AG20443 (cell line): Measurements from ENCODE around the gene CYP2A6.
A peak's percentile ranks its signal among the peaks of the same experiment; 100 is the strongest.

Experiments
- DNase-seq: peaks from one replicate; pipeline ENCODE4 v3.0.0; 2012; ENCODE audit warnings: low spot score, mixed read lengths

The CYP2A6 gene

DNA sequence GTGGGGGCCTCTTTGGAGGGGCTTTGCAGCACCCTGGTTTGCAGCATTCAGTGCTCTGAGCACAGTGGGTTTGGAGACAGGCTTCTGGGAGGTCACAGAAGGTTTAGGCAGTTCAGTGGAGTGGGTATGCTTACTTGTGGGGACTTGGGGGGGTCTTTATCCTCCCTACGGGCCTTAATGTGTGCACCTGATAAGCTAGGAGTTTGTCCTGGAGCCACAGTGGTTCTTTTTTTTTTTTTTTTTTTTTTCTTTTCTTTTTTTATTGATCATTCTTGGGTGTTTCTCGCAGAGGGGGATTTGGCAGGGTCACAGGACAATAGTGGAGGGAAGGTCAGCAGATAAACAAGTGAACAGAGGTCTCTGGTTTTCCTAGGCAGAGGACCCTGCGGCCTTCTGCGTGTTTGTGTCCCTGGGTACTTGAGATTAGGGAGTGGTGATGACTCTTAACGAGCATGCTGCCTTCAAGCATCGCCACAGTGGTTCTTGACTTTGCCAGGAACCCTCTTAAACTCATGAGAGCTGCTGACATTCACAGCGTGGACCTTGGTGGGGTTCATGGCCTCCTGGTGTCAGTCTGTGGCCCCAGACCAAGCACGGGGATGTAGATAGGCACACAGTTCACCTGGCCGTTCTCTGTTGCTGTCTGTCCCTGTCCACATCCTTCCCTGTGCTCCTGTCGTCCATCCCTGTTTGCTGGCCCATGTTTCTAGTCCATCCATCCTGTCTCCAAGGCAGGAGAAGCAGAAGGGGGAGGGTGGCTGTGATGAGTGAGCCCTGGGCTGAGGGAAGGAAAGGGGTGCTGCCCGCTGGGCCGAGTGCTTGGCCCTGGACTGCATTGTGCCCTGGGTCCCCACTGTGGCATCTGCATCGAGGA is 48.6 kb downstream of the CYP2A6 start:
- no peak for DNase-seq

DNA sequence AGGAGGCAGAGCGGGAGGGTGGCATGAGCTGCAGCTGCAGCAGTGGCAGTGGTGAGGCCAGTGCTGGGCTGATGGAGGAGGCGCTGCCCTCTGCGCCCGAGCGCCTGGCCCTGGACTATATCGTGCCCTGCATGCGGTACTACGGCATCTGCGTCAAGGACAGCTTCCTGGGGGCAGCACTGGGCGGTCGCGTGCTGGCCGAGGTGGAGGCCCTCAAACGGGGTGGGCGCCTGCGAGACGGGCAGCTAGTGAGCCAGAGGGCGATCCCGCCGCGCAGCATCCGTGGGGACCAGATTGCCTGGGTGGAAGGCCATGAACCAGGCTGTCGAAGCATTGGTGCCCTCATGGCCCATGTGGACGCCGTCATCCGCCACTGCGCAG is 49.3 kb downstream of the CYP2A6 start:
- no peak for DNase-seq

DNA sequence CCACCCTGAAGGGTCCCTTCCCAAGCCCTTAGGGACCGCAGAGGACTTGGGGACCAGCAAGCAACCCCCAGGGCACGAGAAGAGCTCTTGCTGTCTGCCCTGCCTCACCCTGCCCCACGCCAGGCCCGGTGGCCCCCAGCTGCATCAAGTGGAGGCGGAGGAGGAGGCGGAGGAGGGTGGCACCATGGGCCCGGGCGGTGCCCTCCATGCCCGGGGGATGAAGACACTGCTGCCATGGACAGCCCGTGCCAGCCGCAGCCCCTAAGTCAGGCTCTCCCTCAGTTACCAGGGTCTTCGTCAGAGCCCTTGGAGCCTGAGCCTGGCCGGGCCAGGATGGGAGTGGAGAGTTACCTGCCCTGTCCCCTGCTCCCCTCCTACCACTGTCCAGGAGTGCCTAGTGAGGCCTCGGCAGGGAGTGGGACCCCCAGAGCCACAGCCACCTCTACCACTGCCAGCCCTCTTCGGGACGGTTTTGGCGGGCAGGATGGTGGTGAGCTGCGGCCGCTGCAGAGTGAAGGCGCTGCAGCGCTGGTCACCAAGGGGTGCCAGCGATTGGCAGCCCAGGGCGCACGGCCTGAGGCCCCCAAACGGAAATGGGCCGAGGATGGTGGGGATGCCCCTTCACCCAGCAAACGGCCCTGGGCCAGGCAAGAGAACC is 49.8 kb downstream of the CYP2A6 start:
- no peak for DNase-seq

DNA sequence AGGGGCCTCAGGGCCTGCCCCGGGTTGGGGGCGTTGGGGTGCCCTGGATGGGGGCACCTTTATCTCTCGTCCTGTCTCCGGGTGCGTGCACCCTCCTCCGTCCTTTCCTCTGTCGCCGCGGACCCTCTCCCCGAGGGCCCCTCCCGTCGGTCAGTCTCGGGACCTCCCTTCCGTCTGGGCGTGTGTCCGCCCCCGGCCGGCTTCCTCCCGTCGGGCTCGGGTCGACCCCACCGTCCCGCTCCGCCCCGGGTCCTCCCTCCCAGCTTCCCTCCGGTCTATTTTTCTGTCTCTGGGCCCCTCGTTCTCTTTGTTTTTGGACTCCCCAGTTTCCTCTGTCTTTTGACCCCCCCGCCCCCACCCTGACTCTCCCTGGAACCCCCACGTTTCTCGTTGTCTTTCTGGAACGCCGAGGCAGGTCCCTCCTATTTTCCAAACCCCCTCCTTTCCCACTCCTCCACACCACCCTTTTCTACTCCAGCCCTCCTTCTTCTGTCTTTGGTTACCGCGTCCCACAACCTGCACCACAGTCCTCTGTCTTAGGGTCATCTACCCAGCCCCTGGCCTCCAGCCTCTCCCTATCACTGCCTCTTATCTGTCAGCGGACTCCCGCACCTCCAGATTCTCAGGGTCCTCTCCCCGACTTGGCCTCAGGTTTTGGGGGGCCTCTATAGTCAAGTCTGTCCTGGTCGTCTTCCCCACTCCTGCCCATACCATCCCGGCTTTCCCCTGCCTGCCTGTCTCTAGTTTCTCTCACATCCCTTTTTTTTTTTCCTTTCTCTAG is 50.5 kb downstream of the CYP2A6 start:
- peak; percentile 31 for DNase-seq

DNA sequence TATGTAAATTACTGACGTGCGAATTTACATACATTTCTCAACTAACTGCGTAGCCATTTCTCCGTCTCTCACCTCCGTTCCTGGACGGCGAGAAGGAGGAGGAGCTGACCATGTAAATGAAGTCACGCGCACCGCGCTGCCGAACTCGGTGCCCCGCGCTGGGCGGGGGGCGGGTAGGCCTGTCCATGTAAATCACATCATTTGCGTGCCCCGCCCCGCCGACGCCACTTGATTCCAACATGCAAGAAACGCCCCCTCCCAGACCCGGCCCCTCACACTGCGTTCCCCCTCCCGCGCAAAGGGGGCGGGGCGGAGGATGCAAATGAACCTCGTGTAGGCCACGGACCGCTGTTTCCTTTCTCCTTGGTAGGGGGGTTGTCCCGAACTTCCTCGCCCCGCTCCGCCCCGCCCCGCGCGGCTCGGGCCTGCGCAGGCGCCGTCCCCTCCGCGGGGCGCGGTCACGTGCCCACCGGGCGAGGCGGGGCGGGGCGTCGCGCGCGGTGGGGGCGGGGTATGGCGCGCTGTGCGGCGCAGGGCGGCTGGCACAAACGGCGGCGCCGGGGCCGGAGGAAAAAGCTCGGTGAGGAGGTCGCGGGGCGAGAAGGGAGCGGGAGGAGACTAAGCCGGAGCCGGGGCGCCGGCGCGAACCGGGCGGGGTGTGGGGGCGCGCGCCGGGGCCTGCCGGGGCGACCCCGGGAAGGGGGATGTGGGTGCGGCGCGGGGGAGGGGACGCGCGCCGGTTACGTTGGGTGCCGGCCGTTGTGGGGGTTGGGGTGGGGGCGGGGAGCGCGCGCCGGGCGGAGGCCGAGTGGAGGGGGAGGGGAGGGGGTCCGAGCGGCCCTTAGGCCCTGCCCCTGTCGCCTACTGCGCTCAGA is 51.3 kb downstream of the CYP2A6 start, which contains the start of gene EGLN2:
Gene EGLN2 (plus strand): TSS at position 509 of the 875 bp plus-strand sequence. CDS start 1,382 bp downstream, outside the sequence.
- peak; percentile 97 for DNase-seq

GRCh38 chr19:40797963-40798682 is 52.1 kb downstream of the CYP2A6 start:
- DNase-seq: peak; percentile 79

DNA sequence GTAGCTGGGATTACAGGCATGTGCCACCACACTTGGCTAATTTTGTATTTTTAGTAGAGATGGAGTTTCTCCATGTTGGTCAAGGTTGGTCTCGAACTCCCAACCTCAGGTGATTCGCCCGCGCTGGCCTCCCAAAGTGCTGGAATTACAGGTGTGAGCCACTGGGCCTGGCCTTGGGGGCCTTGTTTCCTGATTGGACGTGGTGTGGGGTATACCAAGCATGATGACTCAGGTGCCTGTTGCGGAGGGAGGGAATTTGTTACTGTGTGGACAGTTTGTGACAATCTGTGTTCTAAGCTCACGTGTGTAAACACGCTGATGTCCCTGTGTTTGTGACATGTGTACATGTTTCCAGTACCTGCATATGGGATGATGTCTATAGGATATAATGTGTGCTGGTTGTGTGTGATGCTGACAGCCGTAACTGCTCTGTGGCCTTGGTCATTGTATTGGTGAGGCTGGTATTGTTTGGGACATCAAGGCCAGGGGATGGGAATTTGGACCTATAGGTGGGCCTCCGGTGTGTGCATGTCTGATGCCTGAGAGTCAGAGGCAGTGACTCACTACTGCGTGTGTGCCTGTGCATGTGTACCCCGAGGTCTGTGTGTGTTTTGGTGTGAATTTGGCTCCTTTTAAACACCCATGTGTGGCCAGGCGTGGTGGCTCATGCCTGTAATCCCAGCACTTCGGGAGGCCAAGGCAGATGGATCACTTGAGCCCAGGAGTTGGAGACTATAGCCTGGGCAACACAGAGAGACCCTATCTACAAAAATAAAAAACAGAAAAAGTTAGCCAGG is 52.9 kb downstream of the CYP2A6 start:
- no peak for DNase-seq
